Activated CD4-positive, alpha-beta T cell treated with anti-CD3 and anti-CD28 coated beads for 36 hours (primary cell): ENCODE data around the gene KPNA2. TPM values are rescaled to one million over a fixed set of nuclear protein-coding genes. Genes with fewer than 3 reads are reported as not detected.
"Not testable (repeated sequence)": the region's sequence is repeated elsewhere in the genome, so short reads cannot be mapped to it uniquely, and the experiment has no call there.

Experiments
- ATAC-seq: fragments of 200-7000 bp; cut with Tn5 transposase; one replicate; pipeline ENCODE4 v1.10.0; 2021; ENCODE audit warnings: mild to moderate bottlenecking, moderate library complexity
- CTCF ChIA-PET: fragments of 350-600 bp; sonication (Branson Sonifier 250); formaldehyde crosslinking; loops from one replicate; lab custom pipeline; 2021; ENCODE audit warnings: antibody characterized with exemption; lab: Charles Lee
- POLR2A ChIA-PET: fragments of 350-600 bp; sonication (Branson Sonifier 250); formaldehyde crosslinking; loops from one replicate; lab custom pipeline; 2021; ENCODE audit warnings: antibody characterized with exemption, inconsistent platforms; lab: Charles Lee
- DNase-seq: peaks from one replicate; pipeline ENCODE4 v3.0.0-alpha.2; 2020
- H3K27ac Mint-ChIP-seq: one replicate; pipeline ENCODE4 v1.8.0; 2021; ENCODE audit warnings: mixed read lengths
- H3K27me3 Mint-ChIP-seq: one replicate; pipeline ENCODE4 v1.8.0; 2021; ENCODE audit warnings: mixed read lengths
- H3K36me3 Mint-ChIP-seq: one replicate; pipeline ENCODE4 v1.8.0; 2021; ENCODE audit warnings: low read depth, mixed read lengths
- H3K4me1 Mint-ChIP-seq: one replicate; pipeline ENCODE4 v1.8.0; 2021; ENCODE audit warnings: mixed read lengths
- H3K4me3 Mint-ChIP-seq: one replicate; pipeline ENCODE4 v1.8.0; 2021; ENCODE audit warnings: mild to moderate bottlenecking, moderate library complexity, mixed read lengths
- H3K9me3 Mint-ChIP-seq: one replicate; pipeline ENCODE4 v1.8.0; 2021; ENCODE audit warnings: low read depth, mixed read lengths
- intact Hi-C, 2 experiments: fragments of 100-400 bp; cut with DNase I in 1 of 2; cut with micrococcal nuclease in 1 of 2; formaldehyde crosslinking; loops; one replicate each; pipeline versions ENCODE4 v1.14.2 to v1.15.1; 2022 to 2024; cut with DNase I, micrococcal nuclease
- total RNA-seq, 2 experiments: library from RNA; stranded (reverse); gene quantifications; one replicate each; pipeline ENCODE4 v1.2.3, GENCODE V29; 2021

KPNA2 gene
- 100 to 1,000 TPM; 186 to 190 TPM for total RNA-seq

- Mint-ChIP-seq H3K9me3 (no peaks in the 10 kb centered on the region), H3K36me3 (peaks cover 38% of the 10 kb centered on the region), H3K4me1 (peaks cover 18% of the 10 kb centered on the region), H3K27ac (peak within 1 kb of the TSS; percentile 97), H3K27me3 (no peaks in the 10 kb centered on the region), H3K4me3 (peak within 1 kb of the TSS; percentile 96)
- CTCF ChIA-PET: interaction anchor here (0.7 to 2.3 kb wide), 5 partner anchors 16 to 170 kb away, joined by 3 to 8 read pairs (median 3); no protein-coding TSS in a partner anchor
- intact Hi-C loops: loop anchor here (1.0 to 10.0 kb wide), 15 partner anchors 15 to 1292 kb away; partner anchors contain the start of genes BPTF (in 2 of the 2), NOL11 (in 2 of the 2), ABCA5 (in 1 of the 2) and AMZ2 (in 1 of the 2)
- POLR2A ChIA-PET: interaction anchor here (0.6 to 2.2 kb wide), 11 partner anchors 10 to 423 kb away, joined by 3 to 16 read pairs (median 4); partner anchors contain the start of genes AMZ2 and C17orf58
- ATAC-seq: peak; percentile 91
- DNase-seq: peak; percentile 93
Measured at GRCh38 chr17:68035523-68036303, at the start of gene KPNA2. Gene KPNA2, plus strand, starts transcription at chr17:68035735. Its CDS starts 1,398 bp downstream, at chr17:68037133.

GRCh38 chr17:67990909-67991308 is 44.6 kb upstream of the KPNA2 start:
- DNase-seq (no peak), ATAC-seq (no peak)
- peaks cover 8% of the 10 kb centered on the region for H3K27me3 Mint-ChIP-seq
- H3K4me3 Mint-ChIP-seq: no peak overlapping the region
- ChIA-PET CTCF (interaction anchor here (1.0 kb wide), 1 partner anchor 27 kb away, joined by 3 read pairs; no protein-coding TSS in a partner anchor), POLR2A (no interaction called here)
- H3K4me1 Mint-ChIP-seq: peaks cover 18% of the 10 kb centered on the region
- intact Hi-C loops: loop anchor here in 1 of 2 experiments (10.0 kb wide), 1 partner anchor 616 kb away; the partner anchor contains the start of gene PITPNC1
- H3K9me3 Mint-ChIP-seq: no peaks in the 10 kb centered on the region
- peaks cover 12% of the 10 kb centered on the region for H3K36me3 Mint-ChIP-seq
- no peak overlapping the region for H3K27ac Mint-ChIP-seq

- ChIA-PET POLR2A (no interaction called here), CTCF (interaction anchor here (0.6 to 0.9 kb wide), 3 partner anchors 9 to 40 kb away, joined by 3 to 5 read pairs (median 3); no protein-coding TSS in a partner anchor)
- Mint-ChIP-seq H3K4me1 (peaks cover 26% of the 10 kb centered on the region), H3K4me3 (peak overlapping the region; percentile 88), H3K27ac (peak overlapping the region; percentile 92), H3K9me3 (no peaks in the 10 kb centered on the region), H3K27me3 (peaks cover 13% of the 10 kb centered on the region), H3K36me3 (peaks cover 12% of the 10 kb centered on the region)
- intact Hi-C loops: loop anchor here in 1 of 2 experiments (1.0 to 10.0 kb wide), 8 partner anchors 19 to 1334 kb away; partner anchors contain the start of genes ABCA5, ARSG, BPTF and KPNA2
- DNase-seq (peak; percentile 18), ATAC-seq (no peak)
Measured at GRCh38 chr17:67992548-67993152, 42.9 kb upstream of the KPNA2 start.

- Mint-ChIP-seq H3K36me3 (peaks cover 12% of the 10 kb centered on the region), H3K27me3 (peaks cover 13% of the 10 kb centered on the region), H3K9me3 (no peaks in the 10 kb centered on the region), H3K27ac (peak overlapping the region; percentile 92), H3K4me3 (peak overlapping the region; percentile 88), H3K4me1 (peaks cover 26% of the 10 kb centered on the region)
- intact Hi-C loops: loop anchor here in 1 of 2 experiments (1.0 to 10.0 kb wide), 8 partner anchors 18 to 1333 kb away; partner anchors contain the start of genes ABCA5, ARSG, BPTF and KPNA2
- ChIA-PET CTCF (interaction anchor here (0.6 kb wide), 1 partner anchor 10 kb away, joined by 3 read pairs; no protein-coding TSS in a partner anchor), POLR2A (interaction anchor here (2.4 kb wide), 1 partner anchor 43 kb away, joined by 8 read pairs; no protein-coding TSS in a partner anchor)
- ATAC-seq: peak; percentile 57
- peak; percentile 84 for DNase-seq
Measured at GRCh38 chr17:67993153-67993997, 42.2 kb upstream of the KPNA2 start.

GRCh38 chr17:67993998-67994361 is 41.6 kb upstream of the KPNA2 start:
- Mint-ChIP-seq H3K36me3 (peaks cover 12% of the 10 kb centered on the region), H3K27ac (peak overlapping the region; percentile 84), H3K4me1 (peaks cover 26% of the 10 kb centered on the region), H3K27me3 (peaks cover 13% of the 10 kb centered on the region), H3K4me3 (peak overlapping the region; percentile 75), H3K9me3 (no peaks in the 10 kb centered on the region)
- no peak for DNase-seq
- peak; percentile 3 for ATAC-seq
- POLR2A ChIA-PET: interaction anchor here (2.4 kb wide), 1 partner anchor 43 kb away, joined by 8 read pairs; no protein-coding TSS in a partner anchor
- CTCF ChIA-PET: interaction anchor here (1.2 to 1.3 kb wide), 2 partner anchors 20 to 26 kb away, joined by 3 to 9 read pairs; no protein-coding TSS in a partner anchor
- intact Hi-C loops: loop anchor here (1.0 to 10.0 kb wide), 11 partner anchors 17 to 1333 kb away; partner anchors contain the start of genes ABCA5 (in 1 of the 2), ARSG (in 1 of the 2), BPTF (in 1 of the 2) and KPNA2 (in 1 of the 2)

- no peak for ATAC-seq
- peaks cover 13% of the 10 kb centered on the region for H3K27me3 Mint-ChIP-seq
- no peak for DNase-seq
- H3K4me3 Mint-ChIP-seq: peak overlapping the region; percentile 75
- peak overlapping the region; percentile 88 for H3K27ac Mint-ChIP-seq
- no peaks in the 10 kb centered on the region for H3K9me3 Mint-ChIP-seq
- H3K4me1 Mint-ChIP-seq: peaks cover 26% of the 10 kb centered on the region
- ChIA-PET CTCF (interaction anchor here (0.9 to 2.8 kb wide), 8 partner anchors 15 to 467 kb away, joined by 3 to 12 read pairs (median 4); no protein-coding TSS in a partner anchor), POLR2A (interaction anchor here (0.6 to 2.4 kb wide), 3 partner anchors 12 to 42 kb away, joined by 3 to 11 read pairs (median 8); no protein-coding TSS in a partner anchor)
- H3K36me3 Mint-ChIP-seq: peaks cover 12% of the 10 kb centered on the region
- intact Hi-C loops: loop anchor here (1.0 to 10.0 kb wide), 4 partner anchors 24 to 620 kb away; partner anchors contain the start of gene PITPNC1 (in 1 of the 2)
Measured at GRCh38 chr17:67994817-67995569, 40.5 kb upstream of the KPNA2 start.

GRCh38 chr17:67995570-67996263 is 39.8 kb upstream of the KPNA2 start:
- H3K27me3 Mint-ChIP-seq: peaks cover 13% of the 10 kb centered on the region
- peak overlapping the region; percentile 75 for H3K4me3 Mint-ChIP-seq
- H3K36me3 Mint-ChIP-seq: peaks cover 12% of the 10 kb centered on the region
- CTCF ChIA-PET: interaction anchor here (0.9 to 2.8 kb wide), 7 partner anchors 14 to 466 kb away, joined by 3 to 12 read pairs (median 3); no protein-coding TSS in a partner anchor
- H3K4me1 Mint-ChIP-seq: peaks cover 26% of the 10 kb centered on the region
- POLR2A ChIA-PET: interaction anchor here (0.6 to 2.4 kb wide), 3 partner anchors 11 to 41 kb away, joined by 3 to 11 read pairs (median 8); partner anchors contain the start of gene KPNA2
- no peaks in the 10 kb centered on the region for H3K9me3 Mint-ChIP-seq
- DNase-seq (peak; percentile 46), ATAC-seq (no peak)
- intact Hi-C loops: loop anchor here (2.0 to 10.0 kb wide), 4 partner anchors 15 to 621 kb away; partner anchors contain the start of gene PITPNC1 (in 1 of the 2)
- H3K27ac Mint-ChIP-seq: peak overlapping the region; percentile 88

- ChIA-PET CTCF (interaction anchor here (0.8 to 2.8 kb wide), 4 partner anchors 11 to 33 kb away, joined by 3 to 12 read pairs (median 4); no protein-coding TSS in a partner anchor), POLR2A (interaction anchor here (0.6 to 0.7 kb wide), 4 partner anchors 13 to 39 kb away, joined by 3 to 5 read pairs (median 3); partner anchors contain the start of gene KPNA2)
- not testable (repeated sequence) for H3K36me3 Mint-ChIP-seq, H3K9me3 Mint-ChIP-seq
- intact Hi-C loops: loop anchor here (2.0 to 10.0 kb wide), 2 partner anchors 14 to 622 kb away; partner anchors contain the start of gene PITPNC1 (in 1 of the 2)
- peak; percentile 38 for ATAC-seq
- Mint-ChIP-seq H3K4me3 (peak within 1 kb of the TSS; percentile 75), H3K27ac (peak within 1 kb of the TSS; percentile 88), H3K27me3 (peaks cover 13% of the 10 kb centered on the region), H3K4me1 (peaks cover 26% of the 10 kb centered on the region)
- DNase-seq: peak; percentile 61
Measured at GRCh38 chr17:67996301-67997171, 39.0 kb upstream of the KPNA2 start, which contains the start of gene C17orf58. Gene C17orf58, minus strand, starts transcription at chr17:67996469. Its CDS starts 271 bp downstream, at chr17:67996198.
